SJSA1 (cell line): ENCODE measurements around the gene CHST10. TPM values are rescaled to one million over a fixed set of nuclear protein-coding genes. Genes with fewer than 3 reads are reported as not detected.

Source experiments
- DNase-seq, 2 experiments: peaks; one replicate each; pipeline ENCODE4 v3.0.0-alpha.2; 2015 to 2020; ENCODE audit warnings: low spot score in 2 of 2, low read depth in 1 of 2
- H3K27ac ChIP-seq: fragments of 250-450 bp; sonication (Bioruptor Pico); 2 replicates; pipeline ENCODE4 v1.5.1; 2020; ENCODE audit warnings: mild to moderate bottlenecking, moderate library complexity
- H3K27me3 ChIP-seq: fragments of 250-450 bp; sonication (Bioruptor Pico); replicated peaks from 2 replicates; pipeline ENCODE4 v1.5.1; 2020; ENCODE audit warnings: mild to moderate bottlenecking, moderate library complexity
- H3K36me3 ChIP-seq: fragments of 250-450 bp; sonication (Bioruptor Pico); 2 replicates; pipeline ENCODE4 v1.5.1; 2020; ENCODE audit warnings: mild to moderate bottlenecking
- H3K4me1 ChIP-seq: fragments of 250-450 bp; sonication (Bioruptor Pico); replicated peaks from 2 replicates; pipeline ENCODE4 v1.6.1; 2021; ENCODE audit warnings: mild to moderate bottlenecking
- H3K4me3 ChIP-seq: fragments of 250-450 bp; sonication (Bioruptor Pico); 2 replicates; pipeline ENCODE4 v1.5.1; 2020; ENCODE audit warnings: mild to moderate bottlenecking
- H3K9me3 ChIP-seq: fragments of 250-450 bp; sonication (Bioruptor Pico); replicated peaks from 2 replicates; pipeline ENCODE4 v1.5.1; 2020; ENCODE audit warnings: mild to moderate bottlenecking
- total RNA-seq: library from RNA; depleted of rRNA; stranded (reverse); fragments of >200 nt; shearing (Covaris generic); gene quantifications from 2 replicates; pipeline ENCODE4 v1.2.3, GENCODE V29; 2014

CHST10 gene
- total RNA-seq, 1 experiment from 2014 or later: 18.6 TPM

GRCh38 chr2:100409461-100409860 lies 8.0 kb downstream of the CHST10 start:
- DNase-seq: peak in 1 of 2 experiments; percentile 22
- no peak overlapping the region for H3K4me3 ChIP-seq
- H3K27ac ChIP-seq: no peak overlapping the region
- no peaks in the 10 kb centered on the region for H3K27me3 ChIP-seq
- H3K4me1 ChIP-seq: no peaks in the 10 kb centered on the region
- H3K36me3 ChIP-seq: peaks cover 15% of the 10 kb centered on the region
- H3K9me3 ChIP-seq: no peaks in the 10 kb centered on the region

DNA sequence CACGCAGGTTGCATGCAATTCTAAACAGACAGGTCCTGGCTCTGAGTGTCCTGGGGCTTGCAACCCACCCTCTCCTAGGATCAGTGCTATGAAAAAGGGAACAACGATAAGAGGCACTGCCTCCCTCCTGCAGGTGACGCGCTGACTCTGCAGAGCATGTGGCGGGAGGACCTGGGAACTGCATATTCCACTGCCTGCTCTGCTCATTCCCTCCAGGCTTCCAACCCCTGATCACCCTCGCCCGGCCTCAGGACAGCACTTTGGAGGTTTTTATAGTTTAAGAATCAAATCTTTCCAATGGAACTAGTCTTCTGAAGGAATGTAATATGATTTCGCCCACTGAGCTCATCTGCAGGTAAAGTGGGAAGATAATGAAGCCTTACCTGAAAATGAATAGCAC lies 8.5 kb downstream of the CHST10 start:
- Histone ChIP-seq H3K4me3 (no peak overlapping the region), H3K27ac (no peak overlapping the region), H3K4me1 (no peaks in the 10 kb centered on the region), H3K27me3 (no peaks in the 10 kb centered on the region), H3K36me3 (peaks cover 11% of the 10 kb centered on the region), H3K9me3 (no peaks in the 10 kb centered on the region)
- DNase-seq: no peak

- H3K4me1 ChIP-seq: no peaks in the 10 kb centered on the region
- H3K9me3 ChIP-seq: no peaks in the 10 kb centered on the region
- DNase-seq: no peak
- H3K4me3 ChIP-seq: no peak overlapping the region
- H3K36me3 ChIP-seq: peaks cover 11% of the 10 kb centered on the region
- no peak overlapping the region for H3K27ac ChIP-seq
- H3K27me3 ChIP-seq: no peaks in the 10 kb centered on the region
These were observed 9.4 kb downstream of the CHST10 start for GRCh38 chr2:100408104-100408503.

DNA sequence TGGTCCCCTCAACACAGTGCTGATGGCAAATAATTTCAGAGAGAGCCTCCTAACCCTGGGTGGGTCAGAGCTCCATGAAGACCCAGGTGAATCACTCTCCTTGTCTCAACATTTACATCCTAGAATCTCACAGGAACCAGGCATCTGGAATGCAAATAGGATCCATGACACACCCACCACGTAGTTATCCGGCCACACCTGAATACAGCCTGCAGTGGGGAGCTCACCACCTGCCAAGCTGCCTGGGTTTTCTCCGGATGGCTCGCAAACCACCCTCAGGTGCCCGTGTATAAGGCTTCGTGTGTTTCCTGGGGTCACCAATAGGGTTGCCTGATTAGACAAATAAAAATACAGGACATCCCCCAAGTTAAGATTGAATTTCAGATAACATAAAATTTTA lies 9.9 kb downstream of the CHST10 start:
- Histone ChIP-seq H3K4me3 (no peak overlapping the region), H3K27ac (no peak overlapping the region), H3K27me3 (no peaks in the 10 kb centered on the region), H3K36me3 (peaks cover 14% of the 10 kb centered on the region), H3K9me3 (no peaks in the 10 kb centered on the region), H3K4me1 (no peaks in the 10 kb centered on the region)
- DNase-seq: no peak

DNA sequence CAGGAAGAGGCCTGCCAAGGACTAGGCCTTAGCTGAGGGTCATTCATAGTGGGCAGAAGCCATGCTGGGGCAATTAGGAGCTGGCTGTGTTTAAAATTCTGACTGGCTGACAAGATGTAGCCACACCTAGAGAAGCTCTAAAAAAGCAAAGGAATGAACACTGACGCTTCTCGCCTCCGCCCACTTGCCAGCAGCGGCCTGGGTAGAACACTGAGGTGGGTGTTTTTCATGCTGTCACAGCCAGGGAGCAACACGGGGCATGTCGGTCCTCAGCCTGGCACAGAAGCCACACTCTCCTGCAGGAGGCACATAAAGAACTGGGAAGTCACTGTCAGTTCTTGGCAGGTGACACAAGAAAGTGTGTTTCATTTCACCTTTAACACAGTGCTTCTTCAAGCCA lies 10.4 kb downstream of the CHST10 start:
- DNase-seq: peak in 1 of 2 experiments; percentile 11
- Histone ChIP-seq H3K4me3 (no peak overlapping the region), H3K27ac (no peak overlapping the region), H3K36me3 (peaks cover 19% of the 10 kb centered on the region), H3K4me1 (no peaks in the 10 kb centered on the region), H3K9me3 (no peaks in the 10 kb centered on the region), H3K27me3 (no peaks in the 10 kb centered on the region)

DNA sequence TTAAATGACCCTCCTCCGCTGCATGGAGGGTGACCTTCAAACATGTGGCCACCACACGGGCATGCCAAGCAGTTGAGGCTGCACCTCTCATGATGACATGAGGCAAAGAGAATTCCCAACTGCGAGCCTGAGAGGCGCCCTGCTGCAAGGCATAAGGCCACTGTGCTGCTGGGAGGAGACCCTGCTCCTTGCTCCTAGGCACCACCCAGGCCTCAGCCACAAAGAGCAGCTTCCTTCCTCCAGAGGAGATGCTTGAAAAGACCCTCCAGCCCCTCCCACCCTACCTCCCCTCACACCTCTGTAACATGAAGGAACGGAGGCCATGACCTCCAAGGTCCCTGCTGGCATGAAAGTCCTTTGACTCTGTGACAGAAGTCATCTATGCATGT lies 11.4 kb downstream of the CHST10 start:
- no peaks in the 10 kb centered on the region for H3K27me3 ChIP-seq

DNA sequence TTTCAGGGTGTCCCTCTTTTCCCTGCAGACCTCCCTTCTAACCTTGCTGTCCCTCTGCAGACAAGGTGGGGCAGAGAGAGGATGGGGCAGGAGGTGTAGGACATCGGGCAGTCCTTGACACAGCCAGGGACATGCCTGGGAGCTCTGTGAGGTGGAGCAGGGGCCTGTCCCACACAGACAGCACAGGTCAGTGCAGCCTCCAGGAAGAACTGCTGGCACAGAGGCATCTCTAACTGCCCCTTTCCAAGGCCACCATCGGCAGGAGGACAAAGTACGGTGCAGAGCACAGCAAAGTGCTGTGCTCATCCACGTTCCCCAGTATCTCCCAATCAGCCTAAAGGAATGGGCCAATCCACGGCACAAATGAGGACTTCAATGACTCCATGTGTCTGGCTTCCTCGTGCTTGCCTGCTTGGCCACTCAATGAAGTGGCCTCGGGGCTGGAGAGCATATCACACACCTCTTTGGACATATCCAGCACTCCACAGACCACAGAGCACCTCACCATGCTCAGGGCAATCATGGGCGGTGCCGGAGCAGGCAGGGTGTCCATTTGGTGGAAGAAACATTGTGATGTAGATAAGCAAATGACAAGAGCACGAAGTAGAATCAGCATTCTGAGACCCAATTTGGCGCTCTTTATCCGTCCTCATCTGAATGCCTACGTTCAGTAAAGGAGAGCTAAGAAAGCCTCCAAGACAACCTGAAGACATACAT lies 11.9 kb downstream of the CHST10 start:
- Histone ChIP-seq H3K27ac (no peak overlapping the region), H3K4me3 (no peak overlapping the region), H3K9me3 (no peaks in the 10 kb centered on the region), H3K27me3 (no peaks in the 10 kb centered on the region), H3K4me1 (no peaks in the 10 kb centered on the region), H3K36me3 (peaks cover 17% of the 10 kb centered on the region)
- DNase-seq: no peak

More for the DNA sequence above, 11.4 kb downstream of the CHST10 start:
- no peaks in the 10 kb centered on the region for H3K4me1 ChIP-seq
- peak in 1 of 2 experiments; percentile 34 for DNase-seq
- H3K9me3 ChIP-seq: no peaks in the 10 kb centered on the region
- H3K27ac ChIP-seq: no peak overlapping the region
- no peak overlapping the region for H3K4me3 ChIP-seq
- H3K36me3 ChIP-seq: peaks cover 17% of the 10 kb centered on the region

GRCh38 chr2:100404411-100404810 lies 13.1 kb downstream of the CHST10 start:
- Histone ChIP-seq H3K4me1 (no peaks in the 10 kb centered on the region), H3K27ac (no peak overlapping the region)

DNA sequence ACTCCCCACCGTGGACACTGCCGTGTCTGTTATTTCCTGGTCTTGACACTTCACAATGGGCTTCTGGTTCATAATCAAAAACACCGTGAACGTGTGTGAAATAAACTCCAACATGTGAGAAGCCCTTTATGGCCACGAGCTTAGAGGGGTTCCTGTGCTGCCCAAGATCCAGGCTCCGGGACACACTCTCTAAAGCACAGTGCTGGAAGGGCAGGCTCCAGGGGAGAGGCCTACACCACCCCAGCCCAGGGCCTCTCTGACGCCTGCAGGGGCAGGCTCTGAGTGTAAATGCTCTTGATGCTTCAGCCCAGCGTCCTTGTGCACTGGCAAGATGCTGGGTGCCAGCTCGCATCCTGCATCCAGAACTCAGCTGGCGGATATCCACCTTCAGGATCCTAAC lies 13.7 kb downstream of the CHST10 start:
- no peak for DNase-seq
- H3K36me3 ChIP-seq: peaks cover 17% of the 10 kb centered on the region

More at GRCh38 chr2:100404411-100404810, 13.1 kb downstream of the CHST10 start:
- H3K9me3 ChIP-seq: no peaks in the 10 kb centered on the region
- DNase-seq: no peak
- H3K36me3 ChIP-seq: peaks cover 17% of the 10 kb centered on the region
- H3K27me3 ChIP-seq: no peaks in the 10 kb centered on the region
- H3K4me3 ChIP-seq: no peak overlapping the region

DNA sequence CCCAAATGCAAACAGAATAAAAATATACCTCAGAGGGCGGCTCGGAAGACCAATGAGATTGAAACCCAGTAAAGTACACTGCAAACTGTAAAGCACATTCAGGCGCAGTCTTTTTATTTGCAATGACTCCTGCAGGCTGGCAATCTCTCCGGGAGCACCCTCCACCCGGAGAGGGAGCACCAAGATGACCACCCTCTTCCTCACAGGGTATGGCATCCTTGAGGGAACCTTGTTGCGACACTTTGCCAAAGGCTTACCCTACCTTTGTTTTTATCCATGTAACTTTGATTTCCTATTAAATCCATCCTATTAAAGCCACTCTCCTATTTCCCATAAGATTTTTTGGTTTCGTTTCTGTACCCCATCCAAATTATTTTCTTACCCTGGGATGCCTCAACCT lies 16.2 kb downstream of the CHST10 start:
- no peak for DNase-seq
- Histone ChIP-seq H3K27me3 (no peaks in the 10 kb centered on the region), H3K4me1 (no peaks in the 10 kb centered on the region), H3K9me3 (no peaks in the 10 kb centered on the region), H3K27ac (no peak overlapping the region), H3K36me3 (peaks cover 16% of the 10 kb centered on the region), H3K4me3 (no peak overlapping the region)

More for the DNA sequence above, 13.7 kb downstream of the CHST10 start:
- H3K4me1 ChIP-seq: no peaks in the 10 kb centered on the region
- H3K9me3 ChIP-seq: no peaks in the 10 kb centered on the region
- no peak overlapping the region for H3K27ac ChIP-seq
- no peak overlapping the region for H3K4me3 ChIP-seq
- no peaks in the 10 kb centered on the region for H3K27me3 ChIP-seq

GRCh38 chr2:100399714-100400113 lies 17.8 kb downstream of the CHST10 start:
- no peak overlapping the region for H3K4me3 ChIP-seq
- H3K9me3 ChIP-seq: no peaks in the 10 kb centered on the region
- no peaks in the 10 kb centered on the region for H3K4me1 ChIP-seq
- DNase-seq: no peak
- peaks cover 10% of the 10 kb centered on the region for H3K36me3 ChIP-seq
- no peak overlapping the region for H3K27ac ChIP-seq
- H3K27me3 ChIP-seq: no peaks in the 10 kb centered on the region

- H3K4me1 ChIP-seq: no peaks in the 10 kb centered on the region
- no peak for DNase-seq
- no peaks in the 10 kb centered on the region for H3K9me3 ChIP-seq
These were observed 19.5 kb downstream of the CHST10 start for GRCh38 chr2:100397976-100398375.

GRCh38 chr2:100397118-100397860 lies 20.2 kb downstream of the CHST10 start:
- peak in 1 of 2 experiments; percentile 31 for DNase-seq
- no peaks in the 10 kb centered on the region for H3K9me3 ChIP-seq
- H3K27ac ChIP-seq: no peak overlapping the region
- H3K36me3 ChIP-seq: peaks cover 8% of the 10 kb centered on the region
- H3K4me1 ChIP-seq: no peaks in the 10 kb centered on the region
- no peak overlapping the region for H3K4me3 ChIP-seq
- H3K27me3 ChIP-seq: no peaks in the 10 kb centered on the region

More at GRCh38 chr2:100397976-100398375, 19.5 kb downstream of the CHST10 start:
- Histone ChIP-seq H3K36me3 (peaks cover 14% of the 10 kb centered on the region), H3K4me3 (no peak overlapping the region), H3K27me3 (no peaks in the 10 kb centered on the region), H3K27ac (no peak overlapping the region)

- Histone ChIP-seq H3K4me3 (no peak overlapping the region), H3K27ac (no peak overlapping the region), H3K27me3 (no peaks in the 10 kb centered on the region), H3K9me3 (no peaks in the 10 kb centered on the region), H3K36me3 (peaks cover 4% of the 10 kb centered on the region; the same call in 1 of the 2 replicates), H3K4me1 (no peaks in the 10 kb centered on the region)
- peak in 1 of 2 experiments; percentile 10 for DNase-seq
These were observed 21.0 kb downstream of the CHST10 start for GRCh38 chr2:100396483-100396882.
